Activated CD8-positive, alpha-beta memory T cell treated with anti-CD3 and anti-CD28 coated beads, Interleukin-2, amount 10 ng/mL, durations not matched to agents 7 days and 5 days (primary cell): ENCODE results near the gene DYRK1A. TPM values are rescaled to one million over a fixed set of nuclear protein-coding genes. Genes with fewer than 3 reads are reported as not detected.

Source experiments
- ATAC-seq: fragments of 150-1000 bp; cut with Tn5 transposase; one replicate; pipeline ENCODE4 v1.10.0; 2021; ENCODE audit warnings: moderate library complexity
- CTCF ChIA-PET: fragments of 350-600 bp; sonication (Branson Sonifier 250); formaldehyde crosslinking; loops from one replicate; lab custom pipeline; 2021; ENCODE audit warnings: antibody characterized with exemption; lab: Charles Lee
- DNase-seq: peaks from one replicate; pipeline ENCODE4 v3.0.0-alpha.2; 2020
- H3K27ac Mint-ChIP-seq: one replicate; pipeline ENCODE4 v1.8.0; 2021; ENCODE audit warnings: mild to moderate bottlenecking, mixed read lengths
- H3K27me3 Mint-ChIP-seq: one replicate; pipeline ENCODE4 v1.8.0; 2021; ENCODE audit warnings: mixed read lengths
- H3K36me3 Mint-ChIP-seq: one replicate; pipeline ENCODE4 v1.8.0; 2021; ENCODE audit warnings: mild to moderate bottlenecking, mixed read lengths
- H3K4me1 Mint-ChIP-seq: one replicate; pipeline ENCODE4 v1.8.0; 2021; ENCODE audit warnings: mixed read lengths
- H3K4me3 Mint-ChIP-seq: one replicate; pipeline ENCODE4 v1.8.0; 2021; ENCODE audit warnings: mild to moderate bottlenecking, moderate library complexity, mixed read lengths
- H3K9me3 Mint-ChIP-seq: one replicate; pipeline ENCODE4 v1.8.0; 2022; ENCODE audit warnings: low read depth, mixed read lengths
- total RNA-seq, 2 experiments: library from RNA; stranded (reverse); gene quantifications; one replicate each; pipeline ENCODE4 v1.2.3, GENCODE V29; 2021

The DYRK1A gene
- total RNA-seq, 2 experiments from 2014 or later: 75.7 to 83.3 TPM

DNA sequence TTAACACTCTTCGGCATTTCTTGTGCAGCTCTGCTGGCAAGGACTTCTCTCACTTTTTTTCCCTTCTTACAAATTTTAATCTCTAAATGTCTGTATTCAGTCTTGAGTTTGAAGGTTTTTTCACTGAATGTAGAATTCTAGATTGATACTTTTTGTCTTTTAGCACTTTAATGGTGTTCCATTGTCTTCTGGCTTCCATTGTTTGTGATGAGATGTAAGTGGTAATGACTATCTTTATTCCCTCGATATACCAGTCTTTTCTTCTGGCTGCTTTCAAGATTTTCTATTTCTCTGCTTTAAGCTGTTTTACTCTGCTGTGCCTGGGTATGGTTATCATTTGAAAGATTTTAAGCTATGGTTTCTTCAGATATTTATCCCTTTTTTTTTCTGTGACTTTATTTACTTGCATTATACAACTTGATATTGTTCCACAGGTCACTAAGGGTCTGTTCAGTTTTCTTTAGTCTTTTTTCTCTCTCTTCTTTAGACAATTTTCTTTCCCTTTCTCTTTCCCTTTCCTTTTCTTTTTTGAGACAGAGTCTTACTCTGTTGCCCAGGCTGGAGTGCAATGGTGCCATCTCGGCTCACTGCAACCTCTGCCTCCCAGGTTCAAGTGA lies 35.8 kb downstream of the DYRK1A start:
- no peak for DNase-seq
- Mint-ChIP-seq H3K4me1 (peaks cover 60% of the 10 kb centered on the region), H3K27me3 (no peaks in the 10 kb centered on the region)

DNA sequence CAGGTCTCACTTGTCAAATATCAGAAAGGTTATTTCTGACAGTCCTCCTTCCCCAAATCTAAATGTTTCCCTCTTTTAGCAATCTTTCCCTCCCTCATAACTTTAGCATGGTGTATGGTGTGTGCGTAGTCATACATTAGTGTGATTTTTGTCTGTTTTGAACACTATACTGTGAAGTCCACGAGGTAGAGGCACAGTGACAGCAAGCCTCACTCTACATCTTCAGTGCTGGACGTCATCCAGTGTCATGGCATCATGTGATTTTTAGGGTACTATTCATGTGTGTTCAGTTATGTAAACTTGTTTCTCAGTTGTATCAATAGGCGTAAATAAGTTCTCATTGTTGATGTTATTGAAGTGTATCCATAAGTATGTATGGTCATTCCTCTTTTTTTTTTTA lies 39.1 kb downstream of the DYRK1A start:
- ATAC-seq (no peak), DNase-seq (no peak)
- Mint-ChIP-seq H3K27me3 (no peaks in the 10 kb centered on the region), H3K4me3 (no peak overlapping the region), H3K9me3 (peaks cover 13% of the 10 kb centered on the region), H3K36me3 (peaks cover 35% of the 10 kb centered on the region), H3K4me1 (peaks cover 61% of the 10 kb centered on the region), H3K27ac (peak overlapping the region; percentile 38)
- CTCF ChIA-PET: no interaction called here

More for the DNA sequence above, 35.8 kb downstream of the DYRK1A start:
- ATAC-seq: no peak
- H3K4me3 Mint-ChIP-seq: no peak overlapping the region
- peaks cover 13% of the 10 kb centered on the region for H3K9me3 Mint-ChIP-seq
- H3K27ac Mint-ChIP-seq: peak overlapping the region; percentile 24
- CTCF ChIA-PET: interaction anchor here (1.0 kb wide), 1 partner anchor 14 kb away, joined by 3 read pairs; no protein-coding TSS in a partner anchor
- H3K36me3 Mint-ChIP-seq: peaks cover 38% of the 10 kb centered on the region

DNA sequence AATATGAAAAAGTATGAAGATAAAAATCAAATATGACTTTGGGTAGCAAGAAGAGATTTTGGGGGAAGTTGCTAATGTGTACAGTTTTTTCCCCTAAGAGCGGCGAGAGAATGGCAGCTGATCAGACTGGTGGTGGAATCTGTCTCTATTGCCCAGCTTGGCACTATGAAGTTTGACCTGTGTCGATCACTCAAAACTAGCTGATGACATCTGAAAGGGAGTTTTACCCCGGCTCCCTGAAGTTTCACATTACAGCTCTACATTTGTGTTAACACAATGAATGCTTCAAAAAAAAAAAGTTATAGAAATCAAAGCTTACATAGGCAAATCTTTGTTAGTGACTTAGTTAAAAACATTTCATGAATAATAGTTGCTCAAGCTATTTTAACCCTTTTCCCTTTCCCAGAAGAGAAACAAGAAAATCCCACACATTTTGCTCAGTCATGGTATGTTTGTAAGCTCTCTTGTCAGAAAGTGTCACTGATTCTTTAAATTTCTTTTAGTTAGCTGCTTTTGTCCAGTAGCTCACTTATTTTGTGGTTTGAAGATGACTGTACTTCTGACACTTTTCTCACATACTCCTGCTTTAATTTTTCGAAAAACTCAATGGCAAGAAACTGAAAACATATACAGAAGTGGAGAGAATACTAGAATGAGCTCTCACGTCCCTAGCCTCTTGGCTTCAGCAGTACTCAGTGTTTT lies 41.3 kb downstream of the DYRK1A start:
- Mint-ChIP-seq H3K9me3 (peaks cover 2% of the 10 kb centered on the region), H3K36me3 (peaks cover 17% of the 10 kb centered on the region), H3K27ac (peak overlapping the region; percentile 60), H3K4me1 (peaks cover 61% of the 10 kb centered on the region), H3K27me3 (no peaks in the 10 kb centered on the region), H3K4me3 (peak overlapping the region; percentile 9)
- DNase-seq (no peak), ATAC-seq (peak; percentile 50)
- CTCF ChIA-PET: interaction anchor here (1.3 to 2.5 kb wide), 5 partner anchors 9 to 56 kb away, joined by 3 to 7 read pairs (median 4); no protein-coding TSS in a partner anchor

DNA sequence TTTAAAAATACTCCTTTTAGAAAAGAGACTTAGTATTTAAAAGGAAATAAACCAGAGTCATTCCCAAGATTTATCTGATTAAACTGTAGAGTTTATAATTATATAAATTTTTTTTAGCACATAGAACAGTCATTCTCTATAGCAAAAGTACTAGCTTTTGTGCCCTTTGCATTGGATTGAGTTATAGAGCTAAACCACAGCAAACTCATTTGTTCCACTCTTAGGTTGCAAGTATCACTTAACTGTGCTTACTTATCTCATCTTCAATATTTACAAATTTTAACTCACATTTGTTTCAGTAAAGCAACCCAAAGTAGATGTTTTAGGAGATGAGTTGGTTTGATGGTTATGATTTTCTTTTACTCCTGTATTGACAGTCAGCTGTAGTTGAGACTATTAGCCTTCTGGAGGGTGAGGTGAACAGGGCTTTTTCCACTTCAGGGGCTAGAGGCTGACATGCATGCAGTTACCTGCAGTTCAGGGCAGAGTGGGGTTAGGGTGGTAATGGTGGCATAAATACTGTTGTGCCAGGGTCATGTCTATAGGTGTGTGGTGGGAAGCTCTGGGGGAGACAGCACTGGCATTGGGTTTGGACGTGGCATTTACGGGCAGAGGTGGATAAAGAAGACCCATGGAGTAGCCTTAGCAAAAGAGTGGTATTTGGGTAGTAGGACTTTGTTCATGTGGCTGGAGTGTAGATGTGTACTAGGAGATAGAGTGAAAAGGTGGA lies 42.1 kb downstream of the DYRK1A start:
- Mint-ChIP-seq H3K4me1 (peaks cover 63% of the 10 kb centered on the region), H3K9me3 (no peaks in the 10 kb centered on the region), H3K27me3 (no peaks in the 10 kb centered on the region), H3K27ac (peak overlapping the region; percentile 60), H3K4me3 (no peak overlapping the region), H3K36me3 (peaks cover 15% of the 10 kb centered on the region)
- ATAC-seq (peak; percentile 64), DNase-seq (no peak)
- CTCF ChIA-PET: interaction anchor here (1.3 to 2.5 kb wide), 5 partner anchors 8 to 55 kb away, joined by 3 to 7 read pairs (median 4); no protein-coding TSS in a partner anchor

DNA sequence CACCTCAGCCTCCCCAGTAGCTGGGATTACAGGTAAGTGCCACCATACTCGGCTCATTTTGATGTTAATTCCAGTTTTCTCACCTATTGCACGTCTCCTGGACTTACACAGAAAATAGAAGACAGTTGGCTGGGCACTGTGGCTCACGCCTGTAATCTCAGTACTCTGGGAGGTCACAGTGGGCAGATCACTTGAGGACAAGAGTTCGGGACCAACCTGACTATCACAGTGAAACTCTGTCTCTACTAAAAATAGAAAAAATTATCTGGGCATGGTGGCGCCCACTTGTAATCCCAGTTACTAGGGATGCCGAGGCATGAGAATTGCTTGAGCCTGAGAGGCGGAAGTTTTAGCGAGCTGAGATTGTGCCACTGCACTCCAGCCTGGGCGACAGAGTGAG lies 44.1 kb downstream of the DYRK1A start:
- CTCF ChIA-PET: no interaction called here

DNA sequence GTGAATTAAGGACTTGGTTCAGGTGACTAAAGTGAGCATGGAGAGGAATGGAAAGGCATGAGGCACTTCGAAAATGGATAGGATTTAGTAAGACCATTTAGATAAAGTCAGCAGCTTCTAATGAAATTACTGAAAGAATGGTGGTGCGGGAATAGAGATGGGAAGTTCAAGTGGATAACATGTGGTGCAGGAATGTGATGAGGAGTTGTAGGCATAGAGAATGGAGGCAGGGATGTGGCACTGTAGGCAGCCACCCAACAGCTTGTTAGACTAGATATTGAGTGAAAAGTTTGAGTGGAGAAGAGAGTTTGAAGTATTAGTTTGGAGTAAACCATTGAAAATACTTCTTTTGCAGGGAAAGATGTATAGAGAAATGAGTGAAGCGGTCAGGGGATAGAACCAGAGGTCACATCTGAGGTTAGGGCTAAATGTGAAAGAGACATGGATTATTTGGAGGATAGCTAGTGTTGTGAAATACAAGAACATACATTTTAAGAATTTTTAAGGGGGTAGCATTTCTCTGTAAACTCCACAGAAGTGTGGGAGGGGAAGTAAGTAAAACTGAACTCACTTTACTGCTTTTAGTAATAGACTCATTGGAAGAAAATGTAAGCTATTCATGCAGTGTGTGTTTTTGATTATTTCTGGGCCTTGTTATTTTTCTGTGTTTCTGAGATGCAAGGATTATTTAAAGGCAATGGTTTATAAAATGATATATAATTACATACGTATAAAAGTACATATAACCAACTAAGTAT lies 46.2 kb downstream of the DYRK1A start:
- CTCF ChIA-PET: interaction anchor here (1.5 kb wide), 1 partner anchor 39 kb away, joined by 3 read pairs; no protein-coding TSS in a partner anchor
- Mint-ChIP-seq H3K4me1 (peaks cover 65% of the 10 kb centered on the region), H3K9me3 (no peaks in the 10 kb centered on the region), H3K27ac (peak overlapping the region; percentile 2), H3K4me3 (no peak overlapping the region), H3K27me3 (no peaks in the 10 kb centered on the region), H3K36me3 (peaks cover 15% of the 10 kb centered on the region)
- DNase-seq: no peak
- ATAC-seq: no peak

More for the DNA sequence above, 44.1 kb downstream of the DYRK1A start:
- Mint-ChIP-seq H3K27ac (no peak overlapping the region), H3K4me1 (peaks cover 69% of the 10 kb centered on the region), H3K27me3 (no peaks in the 10 kb centered on the region), H3K4me3 (no peak overlapping the region), H3K9me3 (no peaks in the 10 kb centered on the region), H3K36me3 (peaks cover 12% of the 10 kb centered on the region)
- ATAC-seq: no peak
- DNase-seq: no peak

DNA sequence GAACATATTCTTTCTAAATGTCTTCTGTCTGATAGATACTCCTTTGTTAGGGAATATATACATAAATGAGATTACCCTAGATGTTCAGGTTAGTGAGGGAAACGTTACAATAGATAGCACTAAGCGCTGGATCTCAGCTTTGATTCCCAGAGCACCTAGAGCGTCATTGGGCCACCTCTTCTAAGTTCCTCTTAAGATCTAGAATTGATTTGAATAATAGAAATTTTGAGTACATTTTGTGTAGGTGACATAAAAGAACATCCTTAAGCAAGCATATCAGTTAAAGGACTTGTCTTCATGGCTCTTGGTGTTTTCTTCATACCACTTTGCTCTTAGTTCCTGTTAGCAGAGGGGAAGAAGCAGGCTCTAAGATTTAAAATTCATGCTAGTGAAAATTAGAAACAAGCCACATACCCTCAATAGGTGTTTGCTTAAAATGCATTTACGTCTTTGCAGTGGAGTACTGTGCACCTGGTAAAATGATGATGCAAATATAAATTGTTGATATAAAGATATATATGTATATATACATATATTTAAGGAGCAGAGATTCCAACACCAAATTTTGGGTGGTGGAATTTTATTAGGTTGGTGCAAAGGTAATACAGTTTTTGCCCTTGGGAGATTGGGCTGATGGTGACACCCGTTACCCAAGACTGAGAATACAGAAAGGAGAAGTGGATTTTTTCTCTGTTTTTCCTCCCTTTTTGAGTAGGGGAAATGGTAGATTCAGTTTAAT lies 47.1 kb downstream of the DYRK1A start:
- Mint-ChIP-seq H3K9me3 (no peaks in the 10 kb centered on the region), H3K4me1 (peaks cover 65% of the 10 kb centered on the region), H3K27ac (no peak overlapping the region), H3K27me3 (no peaks in the 10 kb centered on the region), H3K4me3 (no peak overlapping the region), H3K36me3 (peaks cover 13% of the 10 kb centered on the region)
- ATAC-seq (no peak), DNase-seq (no peak)
- CTCF ChIA-PET: interaction anchor here (1.5 kb wide), 1 partner anchor 39 kb away, joined by 3 read pairs; no protein-coding TSS in a partner anchor

DNA sequence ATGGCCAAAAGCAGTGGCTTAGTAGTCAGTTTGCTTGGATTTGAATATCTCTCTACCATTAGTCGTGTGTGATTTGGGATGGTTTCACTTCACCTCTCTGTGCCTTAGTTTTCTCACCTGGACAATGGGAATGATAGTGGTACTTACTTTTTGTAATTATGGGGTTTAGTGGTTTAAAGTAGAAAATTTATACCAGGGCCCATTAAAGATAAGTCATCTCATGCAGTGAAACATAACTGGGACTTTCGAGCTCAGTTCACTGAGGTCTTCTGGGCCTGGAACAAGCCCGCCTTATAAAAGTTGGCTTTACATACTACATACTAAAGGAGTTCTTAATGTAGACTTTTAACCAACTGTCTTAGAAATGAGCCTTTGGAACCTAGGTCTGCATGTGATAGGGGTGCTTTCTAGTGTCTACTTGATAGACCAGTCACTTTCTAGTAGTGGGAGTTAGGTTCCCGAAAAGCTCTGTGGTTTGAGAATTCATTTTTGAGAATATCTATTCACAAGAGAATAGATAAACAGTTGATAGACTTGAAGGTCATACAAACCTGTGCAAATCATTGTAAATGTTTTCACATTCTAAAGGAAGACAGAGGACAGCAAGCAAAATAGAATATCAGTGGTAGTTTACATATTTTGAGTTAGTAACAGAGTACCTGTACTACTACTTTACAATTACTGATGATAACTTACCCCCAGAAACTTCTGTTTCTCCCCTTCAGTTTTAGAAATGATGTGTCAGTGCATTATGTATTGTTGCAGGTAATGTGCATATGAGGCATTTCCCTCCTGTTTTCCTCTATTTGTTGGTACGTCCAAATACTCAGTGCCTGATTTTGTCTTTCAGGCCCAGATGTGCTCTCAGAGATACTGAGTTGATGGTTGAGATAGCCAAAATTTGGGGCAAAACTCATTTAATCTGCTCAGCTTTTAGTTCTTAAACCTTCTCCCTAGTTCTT lies 48.0 kb downstream of the DYRK1A start:
- CTCF ChIA-PET: no interaction called here
- Mint-ChIP-seq H3K9me3 (no peaks in the 10 kb centered on the region), H3K4me3 (no peak overlapping the region)

DNA sequence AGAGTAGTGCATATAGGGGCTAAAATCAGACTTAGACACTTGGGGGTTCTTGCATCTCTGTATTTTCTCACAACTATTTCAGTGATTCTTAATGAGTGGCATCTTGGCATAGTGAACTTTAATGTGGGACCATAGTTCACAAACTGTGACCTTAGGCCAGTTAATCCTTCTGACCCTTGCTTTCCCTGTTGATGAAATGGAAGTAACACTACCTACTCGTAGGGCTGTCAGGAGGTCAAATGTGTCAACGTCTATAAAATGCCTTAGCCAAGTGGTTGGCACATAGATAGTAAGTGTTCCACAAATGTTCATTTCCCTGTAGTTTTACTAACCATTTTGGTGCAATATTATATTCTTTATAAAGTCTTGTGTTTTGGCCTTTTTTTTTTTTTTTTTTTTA lies 49.4 kb downstream of the DYRK1A start:
- CTCF ChIA-PET: interaction anchor here (0.7 kb wide), 1 partner anchor 14 kb away, joined by 3 read pairs; no protein-coding TSS in a partner anchor
- H3K4me3 Mint-ChIP-seq: no peak overlapping the region
- H3K36me3 Mint-ChIP-seq: peaks cover 16% of the 10 kb centered on the region
- peaks cover 68% of the 10 kb centered on the region for H3K4me1 Mint-ChIP-seq
- H3K27me3 Mint-ChIP-seq: no peaks in the 10 kb centered on the region
- ATAC-seq (no peak), DNase-seq (no peak)
- H3K27ac Mint-ChIP-seq: peak overlapping the region; percentile 47
- H3K9me3 Mint-ChIP-seq: no peaks in the 10 kb centered on the region

More for the DNA sequence above, 48.0 kb downstream of the DYRK1A start:
- Mint-ChIP-seq H3K4me1 (peaks cover 70% of the 10 kb centered on the region), H3K27ac (peak overlapping the region; percentile 66), H3K27me3 (no peaks in the 10 kb centered on the region), H3K36me3 (peaks cover 15% of the 10 kb centered on the region)
- ATAC-seq (no peak), DNase-seq (no peak)

DNA sequence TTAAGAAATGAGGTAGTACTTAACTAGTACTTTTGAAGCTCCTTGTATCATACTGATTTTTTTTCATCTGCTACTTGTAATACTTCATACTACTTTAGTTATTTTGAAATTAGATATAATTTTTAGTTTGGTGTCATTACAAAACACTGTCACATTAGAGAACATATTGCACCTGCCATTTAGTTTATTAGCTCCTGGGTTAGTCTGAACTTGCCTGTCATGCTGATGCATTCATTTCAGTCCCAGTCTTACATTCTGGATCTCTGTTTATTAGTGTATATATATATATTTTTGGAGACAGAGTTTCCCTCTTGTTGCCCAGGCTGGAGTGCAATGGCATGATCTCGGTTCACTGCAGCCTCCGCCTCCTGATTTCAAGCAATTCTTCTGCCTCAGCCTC lies 50.3 kb downstream of the DYRK1A start:
- H3K36me3 Mint-ChIP-seq: peaks cover 22% of the 10 kb centered on the region
- no peaks in the 10 kb centered on the region for H3K9me3 Mint-ChIP-seq
- no peak for ATAC-seq
- H3K27ac Mint-ChIP-seq: no peak overlapping the region
- peaks cover 64% of the 10 kb centered on the region for H3K4me1 Mint-ChIP-seq
- CTCF ChIA-PET: interaction anchor here (1.0 kb wide), 1 partner anchor 9 kb away, joined by 3 read pairs; no protein-coding TSS in a partner anchor
- DNase-seq: no peak
- H3K27me3 Mint-ChIP-seq: no peaks in the 10 kb centered on the region
- no peak overlapping the region for H3K4me3 Mint-ChIP-seq

DNA sequence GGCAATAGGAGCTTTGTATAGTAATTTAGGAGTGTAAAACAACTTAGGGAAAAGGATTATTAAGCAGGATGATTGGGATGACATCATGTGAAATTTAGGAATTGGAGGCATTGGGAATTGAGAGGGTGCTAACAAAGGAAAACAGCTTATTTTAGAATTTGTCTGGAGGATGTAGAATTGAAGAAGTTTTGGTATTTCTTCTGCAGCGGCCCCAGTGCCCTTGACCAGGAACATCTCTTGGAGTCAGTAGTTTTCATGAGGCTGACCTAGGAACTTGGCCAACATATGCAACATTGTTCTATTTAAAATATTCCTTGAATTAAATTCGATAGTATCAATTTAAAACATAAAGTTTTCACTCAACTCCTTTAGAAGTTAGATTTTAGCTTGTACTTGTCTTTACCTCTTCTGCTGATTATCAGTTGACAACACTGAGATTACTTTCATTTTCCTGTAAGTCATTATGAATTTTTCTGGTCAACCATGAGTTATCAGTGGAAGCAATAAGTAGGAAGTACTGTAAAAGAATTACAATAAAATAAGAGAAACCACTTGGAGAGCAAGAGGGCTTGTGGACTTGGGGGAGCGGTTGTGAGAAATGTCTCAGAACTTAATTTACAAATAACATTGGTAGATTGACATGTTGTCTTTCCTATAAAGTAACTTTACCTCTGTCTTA lies 52.8 kb downstream of the DYRK1A start:
- CTCF ChIA-PET: interaction anchor here (0.9 kb wide), 1 partner anchor 199 kb away, joined by 3 read pairs; no protein-coding TSS in a partner anchor
- Mint-ChIP-seq H3K4me3 (peak overlapping the region; percentile 17), H3K4me1 (peaks cover 47% of the 10 kb centered on the region), H3K27me3 (no peaks in the 10 kb centered on the region), H3K9me3 (no peaks in the 10 kb centered on the region), H3K36me3 (peaks cover 35% of the 10 kb centered on the region), H3K27ac (peak overlapping the region; percentile 67)
- ATAC-seq (no peak), DNase-seq (no peak)
